Placental epithelial cell (primary cell): ENCODE measurements around the gene IRX2. TPM values are rescaled to one million over a fixed set of nuclear protein-coding genes. Genes with fewer than 3 reads are reported as not detected.

Source experiments
- total RNA-seq: library from RNA; depleted of rRNA; stranded (reverse); fragments of >200 nt; gene quantifications from 2 replicates; pipeline ENCODE4 v1.2.3, GENCODE V29; 2012

Gene IRX2
- 34.5 and 48.2 TPM in 2 replicates for total RNA-seq

GRCh38 chr5:2751592-2752021 is at the start of gene IRX2:
Gene IRX2 (minus strand): TSS chr5:2751677. CDS start chr5:2751413, 264 bp downstream.

